ENCODE measurements around the gene CCM2.

CCM2 gene

DNA sequence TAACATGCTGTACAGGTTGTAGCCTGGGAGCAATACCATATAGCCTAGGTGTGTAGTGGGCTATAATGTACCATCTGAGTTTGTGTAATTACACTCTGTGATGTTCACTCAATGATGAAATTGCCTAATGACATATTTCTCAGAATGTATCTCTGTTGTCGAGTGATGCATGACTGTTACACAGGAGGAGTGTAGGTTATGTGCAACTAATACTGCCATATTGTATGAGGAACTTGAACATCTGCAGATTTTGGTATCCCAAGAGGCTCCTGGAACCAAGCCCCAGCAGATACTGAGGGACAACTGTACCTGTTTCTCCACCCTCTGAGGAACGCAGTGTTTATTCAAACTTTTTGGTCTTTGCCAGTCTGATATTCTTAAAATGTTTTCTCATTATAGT lies 50.2 kb downstream of the CCM2 start:
- TF ChIP-seq, protein P1, sequence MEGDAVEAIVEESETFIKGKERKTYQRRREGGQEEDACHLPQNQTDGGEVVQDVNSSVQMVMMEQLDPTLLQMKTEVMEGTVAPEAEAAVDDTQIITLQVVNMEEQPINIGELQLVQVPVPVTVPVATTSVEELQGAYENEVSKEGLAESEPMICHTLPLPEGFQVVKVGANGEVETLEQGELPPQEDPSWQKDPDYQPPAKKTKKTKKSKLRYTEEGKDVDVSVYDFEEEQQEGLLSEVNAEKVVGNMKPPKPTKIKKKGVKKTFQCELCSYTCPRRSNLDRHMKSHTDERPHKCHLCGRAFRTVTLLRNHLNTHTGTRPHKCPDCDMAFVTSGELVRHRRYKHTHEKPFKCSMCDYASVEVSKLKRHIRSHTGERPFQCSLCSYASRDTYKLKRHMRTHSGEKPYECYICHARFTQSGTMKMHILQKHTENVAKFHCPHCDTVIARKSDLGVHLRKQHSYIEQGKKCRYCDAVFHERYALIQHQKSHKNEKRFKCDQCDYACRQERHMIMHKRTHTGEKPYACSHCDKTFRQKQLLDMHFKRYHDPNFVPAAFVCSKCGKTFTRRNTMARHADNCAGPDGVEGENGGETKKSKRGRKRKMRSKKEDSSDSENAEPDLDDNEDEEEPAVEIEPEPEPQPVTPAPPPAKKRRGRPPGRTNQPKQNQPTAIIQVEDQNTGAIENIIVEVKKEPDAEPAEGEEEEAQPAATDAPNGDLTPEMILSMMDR (IDR thresholded peaks at IDR 0.05), result no peak
- Mint-ChIP-seq H3K4me1 (no peaks in the 10 kb centered on the region), H3K27ac (no peak overlapping the region), H3K4me3 (no peak overlapping the region), H3K36me3 (ENCODE audit: low read depth) (peaks cover 42% of the 10 kb centered on the region), H3K27me3 (ENCODE audit: low read depth, poor library complexity) (no peaks in the 10 kb centered on the region), H3K9me3 (peaks cover 4% of the 10 kb centered on the region)
- DNase-seq, result no peak

DNA sequence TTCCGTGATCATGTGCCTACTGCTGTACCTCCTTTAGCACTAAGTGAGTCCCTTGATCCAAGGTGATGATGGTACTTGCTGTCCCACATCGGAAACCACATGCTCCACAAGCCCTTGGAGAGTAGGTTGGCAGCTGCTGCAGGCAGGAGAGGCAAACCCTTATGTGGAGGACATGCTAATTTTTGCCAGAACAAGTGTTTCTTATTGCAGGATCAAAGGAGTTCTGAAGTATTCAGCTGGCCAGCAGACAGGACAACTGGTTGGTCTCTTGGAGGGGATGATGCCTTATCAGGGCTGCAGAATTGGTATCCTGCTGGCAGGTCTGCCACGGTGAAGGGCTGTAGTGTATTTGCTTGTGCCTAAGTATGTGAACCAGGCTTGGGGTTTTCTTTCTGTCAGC lies 52.0 kb downstream of the CCM2 start:
- Mint-ChIP-seq H3K36me3 (ENCODE audit: low read depth) (peaks cover 47% of the 10 kb centered on the region), H3K27ac (no peak overlapping the region), H3K4me3 (no peak overlapping the region), H3K4me1 (no peaks in the 10 kb centered on the region), H3K27me3 (ENCODE audit: low read depth, poor library complexity) (no peaks in the 10 kb centered on the region), H3K9me3 (peaks cover 9% of the 10 kb centered on the region)
- TF ChIP-seq, protein P1 (IDR thresholded peaks at IDR 0.05), result no peak
- DNase-seq, result no peak

DNA sequence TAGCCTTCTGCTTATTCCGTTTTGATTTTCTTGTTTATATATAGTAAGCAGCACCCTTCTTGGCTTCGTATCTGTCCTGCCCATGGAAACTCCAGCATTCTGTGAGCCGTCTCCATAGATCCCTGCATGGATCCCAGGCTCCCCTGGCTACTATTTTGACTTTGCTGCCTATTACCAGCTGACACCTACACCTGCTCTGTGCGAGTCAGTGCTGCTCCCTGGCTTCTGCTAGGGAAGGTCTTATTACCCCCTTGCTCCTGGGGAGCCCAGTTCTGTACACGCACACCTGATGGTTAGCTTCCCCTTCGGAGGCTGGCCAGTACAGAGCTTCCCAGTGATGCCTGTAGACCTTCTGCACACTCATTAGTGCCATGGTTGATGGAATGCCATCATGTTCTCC lies 53.4 kb downstream of the CCM2 start:
- Mint-ChIP-seq H3K36me3 (ENCODE audit: low read depth) (peaks cover 51% of the 10 kb centered on the region), H3K27me3 (ENCODE audit: low read depth, poor library complexity) (no peaks in the 10 kb centered on the region), H3K4me1 (no peaks in the 10 kb centered on the region), H3K9me3 (peaks cover 9% of the 10 kb centered on the region), H3K4me3 (no peak overlapping the region), H3K27ac (no peak overlapping the region)
- no peak for DNase-seq
- TF ChIP-seq, protein P1 (IDR thresholded peaks at IDR 0.05), result no peak

DNA sequence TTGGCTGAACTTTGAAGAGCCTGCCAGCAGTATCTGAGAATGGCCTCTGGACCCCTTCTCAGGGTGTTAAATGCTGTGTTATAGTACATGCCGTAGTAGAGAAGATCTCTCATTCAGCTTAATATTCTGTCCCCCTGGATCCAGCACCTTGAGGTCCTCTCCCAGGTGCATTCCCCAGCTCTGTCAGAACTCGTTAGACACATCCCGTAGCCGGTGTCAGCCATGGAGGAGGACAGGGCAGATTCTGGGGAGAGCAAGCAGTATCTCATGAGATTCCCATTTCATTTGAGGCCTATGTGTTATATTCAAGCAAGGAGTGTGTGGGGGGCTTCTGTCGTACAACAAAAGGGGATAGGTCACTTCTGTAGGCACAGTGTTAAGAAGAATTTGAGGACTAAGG lies 53.9 kb downstream of the CCM2 start:
- no peaks in the 10 kb centered on the region for H3K4me1 Mint-ChIP-seq
- no peak overlapping the region for H3K27ac Mint-ChIP-seq
- H3K9me3 Mint-ChIP-seq, result peaks cover 9% of the 10 kb centered on the region
- TF ChIP-seq, protein P1 (IDR thresholded peaks at IDR 0.05), result no peak
- H3K27me3 Mint-ChIP-seq (ENCODE audit: low read depth, poor library complexity), result no peaks in the 10 kb centered on the region
- H3K36me3 Mint-ChIP-seq (ENCODE audit: low read depth), result peaks cover 53% of the 10 kb centered on the region
- no peak for DNase-seq
- H3K4me3 Mint-ChIP-seq, result no peak overlapping the region

DNA sequence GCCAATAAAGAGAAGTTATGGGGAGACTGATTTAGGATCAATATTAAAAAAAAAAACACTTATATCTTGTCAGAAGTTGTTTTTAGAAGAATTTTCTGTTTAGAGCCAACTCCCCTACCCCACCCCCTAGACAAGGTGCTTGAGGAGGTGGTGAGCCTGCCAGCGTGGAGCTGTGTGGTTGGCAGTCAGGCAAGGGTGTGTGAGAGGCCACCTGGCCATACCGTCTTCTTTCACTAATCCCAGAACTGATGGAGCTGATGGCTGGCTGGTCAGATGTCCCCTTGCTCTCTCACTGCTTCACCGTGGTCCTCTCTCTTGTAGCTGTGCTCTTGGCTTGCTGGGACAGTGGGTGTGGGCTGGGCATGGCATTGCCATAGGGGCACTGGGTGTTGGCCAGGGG lies 54.4 kb downstream of the CCM2 start:
- no peaks in the 10 kb centered on the region for H3K4me1 Mint-ChIP-seq
- peaks cover 9% of the 10 kb centered on the region for H3K9me3 Mint-ChIP-seq
- H3K4me3 Mint-ChIP-seq, result no peak overlapping the region
- peaks cover 53% of the 10 kb centered on the region for H3K36me3 Mint-ChIP-seq (ENCODE audit: low read depth)
- no peak for DNase-seq
- H3K27ac Mint-ChIP-seq, result no peak overlapping the region
- TF ChIP-seq, protein P1 (IDR thresholded peaks at IDR 0.05), result no peak
- H3K27me3 Mint-ChIP-seq (ENCODE audit: low read depth, poor library complexity), result no peaks in the 10 kb centered on the region

DNA sequence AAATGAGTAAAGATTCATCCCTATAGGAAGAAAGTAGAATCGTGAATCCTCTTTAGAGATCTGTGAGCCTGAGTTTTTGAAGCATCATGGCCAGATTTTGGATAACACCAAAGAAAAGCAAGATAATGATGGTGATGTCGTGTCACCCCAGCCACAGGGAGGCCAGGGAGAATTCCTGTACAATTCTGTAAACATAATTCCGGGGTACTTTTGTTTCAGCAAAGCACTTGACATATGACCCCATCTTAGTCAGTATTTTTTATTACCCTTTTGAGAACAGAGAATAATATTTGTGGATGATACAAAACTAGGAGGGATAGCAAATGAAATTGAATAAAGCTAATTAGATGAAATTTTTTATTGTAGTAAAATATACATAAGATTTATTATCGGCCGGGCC lies 55.0 kb downstream of the CCM2 start:
- peaks cover 9% of the 10 kb centered on the region for H3K9me3 Mint-ChIP-seq
- no peak for DNase-seq
- H3K4me1 Mint-ChIP-seq, result no peaks in the 10 kb centered on the region
- TF ChIP-seq, protein P1 (IDR thresholded peaks at IDR 0.05), result no peak
- H3K36me3 Mint-ChIP-seq (ENCODE audit: low read depth), result peaks cover 53% of the 10 kb centered on the region
- H3K27ac Mint-ChIP-seq, result no peak overlapping the region
- no peaks in the 10 kb centered on the region for H3K27me3 Mint-ChIP-seq (ENCODE audit: low read depth, poor library complexity)
- H3K4me3 Mint-ChIP-seq, result no peak overlapping the region
